ENCODE results near the gene KIAA0930. TPM values are rescaled to one million over a fixed set of nuclear protein-coding genes. Genes with fewer than 3 reads are reported as not detected.

KIAA0930 gene
- total RNA-seq, 1 donor: 68.7 TPM

GRCh38 chr22:45185718-45186514, 54.8 kb downstream of the KIAA0930 start:
- DNase-seq (ENCODE audit: low read depth in 2 of 3, low spot score in 2 of 3): no peak

GRCh38 chr22:45183974-45184373, 56.7 kb downstream of the KIAA0930 start:
- no peak for DNase-seq (ENCODE audit: low read depth in 2 of 3, low spot score in 2 of 3)

GRCh38 chr22:45181766-45182165, 58.9 kb downstream of the KIAA0930 start:
- DNase-seq (ENCODE audit: low read depth in 2 of 3, low spot score in 2 of 3): no peak

GRCh38 chr22:45181240-45181639, 59.5 kb downstream of the KIAA0930 start:
- DNase-seq (ENCODE audit: low read depth in 2 of 3, low spot score in 2 of 3): no peak

- no peak for DNase-seq (ENCODE audit: low read depth in 2 of 3, low spot score in 2 of 3)
Observed at GRCh38 chr22:45180146-45180679, 60.5 kb downstream of the KIAA0930 start.

- no peak for DNase-seq (ENCODE audit: low read depth in 2 of 3, low spot score in 2 of 3)
Observed at GRCh38 chr22:45179276-45180049, 61.2 kb downstream of the KIAA0930 start.

- peak in 2 of 3 donors; percentile 15 to 41 for DNase-seq (ENCODE audit: low read depth in 2 of 3, low spot score in 2 of 3)
Observed at GRCh38 chr22:45172881-45173585, 67.7 kb downstream of the KIAA0930 start.

GRCh38 chr22:45171830-45172229, 68.9 kb downstream of the KIAA0930 start:
- no peak for DNase-seq (ENCODE audit: low read depth in 2 of 3, low spot score in 2 of 3)

GRCh38 chr22:45169591-45170466, 70.9 kb downstream of the KIAA0930 start:
- peak in 1 of 3 donors; percentile 43 for DNase-seq (ENCODE audit: low read depth in 2 of 3, low spot score in 2 of 3)

- peak in 1 of 3 donors; percentile 41 for DNase-seq (ENCODE audit: low read depth in 2 of 3, low spot score in 2 of 3)
Observed at GRCh38 chr22:45166932-45167331, 73.8 kb downstream of the KIAA0930 start.

- DNase-seq (ENCODE audit: low read depth in 2 of 3, low spot score in 2 of 3): no peak
Observed at GRCh38 chr22:45164270-45165088, 76.2 kb downstream of the KIAA0930 start.

- peak; percentile 97 to 100 (median 98) for DNase-seq (ENCODE audit: low read depth in 2 of 3, low spot score in 2 of 3)
Observed at GRCh38 chr22:45163451-45164269, 77.0 kb downstream of the KIAA0930 start, which contains the start of gene NUP50. TSS of gene NUP50 (plus strand) at chr22:45163925. CDS start at chr22:45168178, 4,253 bp downstream.

- peak in 1 of 3 donors; percentile 43 for DNase-seq (ENCODE audit: low read depth in 2 of 3, low spot score in 2 of 3)
Observed at GRCh38 chr22:45163099-45163450, 77.6 kb downstream of the KIAA0930 start.

- DNase-seq (ENCODE audit: low read depth in 2 of 3, low spot score in 2 of 3): no peak
Observed at GRCh38 chr22:45162531-45162930, 78.2 kb downstream of the KIAA0930 start.

GRCh38 chr22:45159652-45160462, 80.8 kb downstream of the KIAA0930 start:
- no peak for DNase-seq (ENCODE audit: low read depth in 2 of 3, low spot score in 2 of 3)

GRCh38 chr22:45157907-45158306, 82.8 kb downstream of the KIAA0930 start:
- DNase-seq (ENCODE audit: low read depth in 2 of 3, low spot score in 2 of 3): no peak
